ENCODE results near the gene ZNF560.
A peak's percentile ranks its signal among the peaks of the same experiment; 100 is the strongest.

ZNF560 gene

DNA sequence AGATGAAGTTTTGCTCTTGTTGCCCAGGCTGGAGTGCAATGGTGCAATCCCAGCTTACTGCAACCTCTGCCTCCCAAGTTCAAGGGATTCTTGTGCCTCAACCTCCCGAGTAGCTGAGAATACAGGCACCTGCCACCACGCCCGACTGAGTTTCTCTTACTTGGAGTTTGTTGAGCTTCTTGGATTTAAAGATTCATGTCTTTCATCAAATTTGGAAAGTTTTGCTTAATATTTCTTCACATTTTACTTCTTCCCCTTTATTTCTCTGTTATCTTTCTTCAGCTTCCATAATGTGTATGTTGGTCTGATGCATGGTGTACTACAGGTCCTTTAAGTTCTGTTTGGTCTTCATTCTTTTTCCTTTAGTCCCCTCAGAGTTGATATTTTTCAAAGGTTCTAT is 8.9 kb upstream of the ZNF560 start:
- Histone ChIP-seq H3K27me3 (ENCODE audit: low read depth, low read length) (no peaks in the 10 kb centered on the region), H3K9me3 (ENCODE audit: control insufficient read depth in 1 of 2, low read length in 2 of 2) (peaks cover 0 to 42% of the 10 kb centered on the region in 2 donors), H3K36me3 (ENCODE audit: control insufficient read depth in 1 of 2, insufficient read depth in 2 of 2, low read length in 2 of 2) (peaks cover 0 to 7% of the 10 kb centered on the region in 2 donors), H3K27ac (ENCODE audit: low read length) (no peak overlapping the region), H3K4me1 (ENCODE audit: control insufficient read depth in 1 of 2, insufficient read depth in 2 of 2, low read length in 2 of 2) (no peaks in the 10 kb centered on the region), H3K4me3 (ENCODE audit: low read depth in 1 of 2, low read length in 2 of 2) (peak overlapping the region in 1 of 2 donors; percentile 40)

DNA sequence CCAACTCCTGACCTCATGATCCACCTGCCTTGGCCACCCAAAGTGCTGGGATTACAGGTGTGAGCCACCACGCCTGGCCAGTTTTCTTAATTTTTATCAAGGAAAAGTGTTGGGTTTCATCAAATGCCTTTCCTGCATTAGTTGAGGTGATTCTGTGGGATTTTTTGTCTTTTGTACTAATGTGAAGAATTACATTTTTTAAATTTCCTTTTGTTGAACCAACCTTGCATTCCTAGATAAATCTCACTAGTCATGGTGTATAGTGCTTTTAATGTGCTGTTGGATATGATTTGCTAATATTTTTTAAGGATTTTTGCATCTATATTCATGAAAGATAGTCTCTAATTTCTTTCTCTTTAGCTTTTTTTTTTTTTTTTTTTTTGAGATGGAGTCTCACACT is 2.4 kb upstream of the ZNF560 start:
- Histone ChIP-seq H3K27me3 (ENCODE audit: low read depth, low read length) (no peaks in the 10 kb centered on the region), H3K27ac (ENCODE audit: low read length) (no peak overlapping the region), H3K36me3 (ENCODE audit: control insufficient read depth in 1 of 2, insufficient read depth in 2 of 2, low read length in 2 of 2) (no peaks in the 10 kb centered on the region), H3K4me3 (ENCODE audit: low read depth in 1 of 2, low read length in 2 of 2) (no peak overlapping the region), H3K9me3 (ENCODE audit: control insufficient read depth in 1 of 2, low read length in 2 of 2) (peaks cover 13 to 58% of the 10 kb centered on the region in 2 donors), H3K4me1 (ENCODE audit: control insufficient read depth in 1 of 2, insufficient read depth in 2 of 2, low read length in 2 of 2) (no peaks in the 10 kb centered on the region)

DNA sequence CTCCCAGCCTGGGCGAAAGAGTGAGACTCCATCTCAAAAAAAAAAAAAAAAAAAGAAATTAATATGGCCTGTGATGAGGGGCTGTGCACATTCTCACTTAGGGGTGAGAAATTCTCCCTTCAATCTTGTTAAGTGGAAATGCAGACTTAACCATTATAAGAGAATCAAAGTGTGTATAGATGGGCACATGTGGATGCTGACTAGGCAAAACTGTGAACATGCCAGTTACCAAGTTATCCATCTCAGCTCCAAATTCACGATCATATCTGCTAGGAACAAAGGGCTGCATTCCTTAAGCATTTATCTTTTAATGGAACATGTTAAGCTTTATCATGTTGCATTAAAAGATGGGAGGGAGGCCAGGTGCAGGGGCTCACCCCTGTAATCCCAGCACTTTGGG is 4.3 kb downstream of the ZNF560 start:
- H3K27me3 ChIP-seq (ENCODE audit: low read depth, low read length), result no peaks in the 10 kb centered on the region
- peaks cover 8 to 35% of the 10 kb centered on the region in 2 donors for H3K9me3 ChIP-seq (ENCODE audit: control insufficient read depth in 1 of 2, low read length in 2 of 2)
- no peak overlapping the region for H3K27ac ChIP-seq (ENCODE audit: low read length)

DNA sequence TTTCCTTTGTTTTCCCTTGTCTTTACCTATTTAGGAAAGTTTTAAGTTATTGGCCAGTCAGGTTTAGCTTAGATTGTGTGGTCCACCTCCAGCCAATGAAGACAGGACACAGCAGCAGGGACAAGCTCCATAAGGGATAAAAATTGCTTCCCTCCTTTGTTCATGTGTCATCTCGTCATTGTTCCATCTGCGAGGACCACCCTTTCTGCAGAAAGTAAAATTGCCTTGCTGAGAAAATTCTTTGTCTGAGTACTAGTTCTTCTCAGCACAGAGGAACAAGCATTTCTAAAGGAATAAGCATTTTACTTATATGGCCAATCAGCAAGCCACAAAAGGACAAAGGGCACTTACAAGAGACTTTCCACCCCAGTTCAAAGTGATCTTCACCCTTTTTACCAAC is 11.4 kb downstream of the ZNF560 start:
- no peaks in the 10 kb centered on the region for H3K36me3 ChIP-seq (ENCODE audit: control insufficient read depth in 1 of 2, insufficient read depth in 2 of 2, low read length in 2 of 2)
- H3K4me3 ChIP-seq (ENCODE audit: low read depth in 1 of 2, low read length in 2 of 2), result peak overlapping the region in 1 of 2 donors; percentile 39
- no peaks in the 10 kb centered on the region for H3K27me3 ChIP-seq (ENCODE audit: low read depth, low read length)
- H3K4me1 ChIP-seq (ENCODE audit: control insufficient read depth in 1 of 2, insufficient read depth in 2 of 2, low read length in 2 of 2), result no peaks in the 10 kb centered on the region
- peaks cover 12 to 40% of the 10 kb centered on the region in 2 donors for H3K9me3 ChIP-seq (ENCODE audit: control insufficient read depth in 1 of 2, low read length in 2 of 2)
- H3K27ac ChIP-seq (ENCODE audit: low read length), result no peak overlapping the region

More for the DNA sequence above, 4.3 kb downstream of the ZNF560 start:
- no peaks in the 10 kb centered on the region for H3K4me1 ChIP-seq (ENCODE audit: control insufficient read depth in 1 of 2, insufficient read depth in 2 of 2, low read length in 2 of 2)
- no peak overlapping the region for H3K4me3 ChIP-seq (ENCODE audit: low read depth in 1 of 2, low read length in 2 of 2)
- no peaks in the 10 kb centered on the region for H3K36me3 ChIP-seq (ENCODE audit: control insufficient read depth in 1 of 2, insufficient read depth in 2 of 2, low read length in 2 of 2)

DNA sequence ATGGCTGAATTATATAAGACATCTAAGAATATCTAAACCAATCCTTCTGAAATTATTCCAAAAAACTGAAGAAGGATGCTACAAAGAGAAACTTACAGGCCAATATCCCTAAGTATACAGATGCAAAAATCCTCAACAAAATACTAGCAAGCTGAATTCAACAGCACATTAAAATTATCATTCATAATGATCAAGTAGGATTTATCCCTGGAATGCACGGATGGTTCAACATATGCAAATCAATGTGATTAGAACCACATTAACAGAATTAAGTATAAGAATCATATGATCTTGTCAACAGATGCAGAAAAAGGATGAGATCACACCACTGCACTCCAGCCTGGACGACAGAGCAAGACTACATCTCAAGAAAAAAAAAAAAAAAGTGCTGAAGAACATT is 13.3 kb downstream of the ZNF560 start:
- Histone ChIP-seq H3K27ac (ENCODE audit: low read length) (no peak overlapping the region), H3K27me3 (ENCODE audit: low read depth, low read length) (no peaks in the 10 kb centered on the region), H3K4me1 (ENCODE audit: control insufficient read depth in 1 of 2, insufficient read depth in 2 of 2, low read length in 2 of 2) (no peaks in the 10 kb centered on the region), H3K36me3 (ENCODE audit: control insufficient read depth in 1 of 2, insufficient read depth in 2 of 2, low read length in 2 of 2) (no peaks in the 10 kb centered on the region), H3K9me3 (ENCODE audit: control insufficient read depth in 1 of 2, low read length in 2 of 2) (peaks cover 12 to 39% of the 10 kb centered on the region in 2 donors), H3K4me3 (ENCODE audit: low read depth in 1 of 2, low read length in 2 of 2) (peak overlapping the region in 1 of 2 donors; percentile 41)

DNA sequence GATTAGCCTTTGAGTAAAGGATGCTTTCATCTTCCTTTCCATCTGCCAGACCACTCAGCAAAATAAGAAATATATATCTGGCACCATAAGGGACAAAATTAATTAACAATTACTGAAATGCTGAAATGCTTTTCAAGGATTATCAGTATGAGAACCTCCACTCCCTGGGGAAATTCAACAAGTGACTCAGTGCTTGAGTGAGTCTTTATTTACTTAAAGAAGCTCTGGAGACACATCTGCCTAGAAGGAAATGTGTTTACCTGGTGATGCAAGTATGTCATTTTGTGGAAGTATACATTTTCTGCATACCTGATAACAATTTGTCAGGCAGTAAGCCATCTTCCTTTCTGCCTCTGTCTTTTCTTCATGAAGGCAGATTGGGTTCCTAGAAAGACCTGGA is 23.4 kb downstream of the ZNF560 start:
- Histone ChIP-seq H3K36me3 (ENCODE audit: control insufficient read depth in 1 of 2, insufficient read depth in 2 of 2, low read length in 2 of 2) (no peaks in the 10 kb centered on the region), H3K27ac (ENCODE audit: low read length) (no peak overlapping the region), H3K4me3 (ENCODE audit: low read depth in 1 of 2, low read length in 2 of 2) (no peak overlapping the region), H3K27me3 (ENCODE audit: low read depth, low read length) (no peaks in the 10 kb centered on the region), H3K9me3 (ENCODE audit: control insufficient read depth in 1 of 2, low read length in 2 of 2) (peaks cover 4 to 35% of the 10 kb centered on the region in 2 donors), H3K4me1 (ENCODE audit: control insufficient read depth in 1 of 2, insufficient read depth in 2 of 2, low read length in 2 of 2) (no peaks in the 10 kb centered on the region)

DNA sequence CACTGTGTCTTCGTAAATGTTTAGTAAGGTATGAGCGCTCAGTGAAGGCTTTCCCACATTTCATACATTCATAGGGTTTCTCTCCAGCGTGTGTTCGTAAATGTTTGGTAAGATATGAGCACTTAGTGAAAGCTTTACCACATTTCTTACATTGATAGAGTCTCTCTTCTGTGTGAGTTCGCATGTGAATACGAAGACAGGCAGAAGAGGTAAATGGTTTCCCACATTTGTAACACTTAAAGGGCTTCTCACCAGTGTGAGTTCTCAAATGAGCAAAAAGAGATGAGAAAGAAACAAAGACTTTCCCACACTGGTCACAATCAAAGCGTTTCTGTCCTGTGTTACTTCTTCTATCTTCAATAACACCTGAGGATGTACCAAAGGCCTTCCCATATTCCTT is 31.3 kb downstream of the ZNF560 start:
- Histone ChIP-seq H3K4me3 (ENCODE audit: low read depth in 1 of 2, low read length in 2 of 2) (peak overlapping the region in 1 of 2 donors; percentile 5), H3K27ac (ENCODE audit: low read length) (no peak overlapping the region), H3K36me3 (ENCODE audit: control insufficient read depth in 1 of 2, insufficient read depth in 2 of 2, low read length in 2 of 2) (peaks cover 0 to 2% of the 10 kb centered on the region in 2 donors), H3K27me3 (ENCODE audit: low read depth, low read length) (no peaks in the 10 kb centered on the region), H3K4me1 (ENCODE audit: control insufficient read depth in 1 of 2, insufficient read depth in 2 of 2, low read length in 2 of 2) (no peaks in the 10 kb centered on the region), H3K9me3 (ENCODE audit: control insufficient read depth in 1 of 2, low read length in 2 of 2) (peaks cover 0 to 62% of the 10 kb centered on the region in 2 donors)

DNA sequence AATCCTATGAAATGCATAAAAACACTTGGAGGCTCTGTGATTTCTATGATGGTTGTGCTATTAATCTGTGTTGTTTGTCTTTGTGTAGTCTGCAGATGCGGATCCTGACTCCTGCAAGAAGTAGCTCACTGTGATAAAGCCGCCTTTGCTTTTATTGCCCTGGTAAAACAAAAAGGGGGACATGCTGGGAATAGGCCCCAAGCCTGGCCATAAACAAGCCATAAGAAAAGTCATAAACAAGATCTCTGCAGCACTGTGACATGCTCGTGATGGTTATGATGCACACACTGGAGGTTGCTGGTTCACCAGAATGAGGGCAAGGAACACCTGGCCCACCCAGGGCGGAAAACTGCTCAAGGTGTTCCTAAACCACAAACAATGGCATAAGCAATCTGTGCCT is 36.5 kb downstream of the ZNF560 start:
- no peaks in the 10 kb centered on the region for H3K4me1 ChIP-seq (ENCODE audit: control insufficient read depth in 1 of 2, insufficient read depth in 2 of 2, low read length in 2 of 2)
- peaks cover 0 to 72% of the 10 kb centered on the region in 2 donors for H3K9me3 ChIP-seq (ENCODE audit: control insufficient read depth in 1 of 2, low read length in 2 of 2)
- peaks cover 0 to 13% of the 10 kb centered on the region in 2 donors for H3K36me3 ChIP-seq (ENCODE audit: control insufficient read depth in 1 of 2, insufficient read depth in 2 of 2, low read length in 2 of 2)
- peak overlapping the region in 1 of 2 donors; percentile 40 for H3K4me3 ChIP-seq (ENCODE audit: low read depth in 1 of 2, low read length in 2 of 2)
- no peaks in the 10 kb centered on the region for H3K27me3 ChIP-seq (ENCODE audit: low read depth, low read length)
- no peak overlapping the region for H3K27ac ChIP-seq (ENCODE audit: low read length)

DNA sequence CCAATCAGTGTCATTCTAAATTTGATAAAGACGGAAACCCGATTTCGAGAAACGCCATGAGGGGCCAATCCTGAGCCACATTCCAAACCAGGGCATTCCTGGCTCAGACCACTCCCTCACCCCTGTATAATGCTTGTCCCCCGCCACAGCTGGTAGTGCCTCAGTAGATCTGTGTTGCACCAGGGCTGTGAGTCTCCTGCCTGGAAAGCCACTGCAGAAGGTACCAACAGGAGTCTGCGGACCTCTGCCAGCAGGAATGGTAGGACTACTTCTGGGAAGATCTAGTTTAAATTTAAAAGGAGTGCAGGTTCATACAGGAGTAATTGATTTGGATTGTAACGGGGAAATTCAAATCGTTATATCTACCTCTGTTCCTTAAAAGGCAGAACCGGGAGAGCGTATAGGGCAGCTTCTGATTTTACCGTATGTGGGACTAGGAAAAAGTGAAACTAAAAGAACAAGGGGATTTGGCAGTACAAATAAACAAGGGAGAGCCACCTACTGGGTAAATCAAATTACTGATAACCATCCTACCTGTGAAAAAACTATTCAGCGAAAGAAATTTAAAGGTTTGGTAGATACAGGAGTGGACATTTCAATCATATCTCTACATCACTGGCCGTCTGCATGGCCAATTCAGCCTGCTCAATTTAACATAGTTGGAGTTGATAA is 42.3 kb downstream of the ZNF560 start:
- H3K4me3 ChIP-seq (ENCODE audit: low read depth in 1 of 2, low read length in 2 of 2), result peak overlapping the region in 1 of 2 donors; percentile 36

DNA sequence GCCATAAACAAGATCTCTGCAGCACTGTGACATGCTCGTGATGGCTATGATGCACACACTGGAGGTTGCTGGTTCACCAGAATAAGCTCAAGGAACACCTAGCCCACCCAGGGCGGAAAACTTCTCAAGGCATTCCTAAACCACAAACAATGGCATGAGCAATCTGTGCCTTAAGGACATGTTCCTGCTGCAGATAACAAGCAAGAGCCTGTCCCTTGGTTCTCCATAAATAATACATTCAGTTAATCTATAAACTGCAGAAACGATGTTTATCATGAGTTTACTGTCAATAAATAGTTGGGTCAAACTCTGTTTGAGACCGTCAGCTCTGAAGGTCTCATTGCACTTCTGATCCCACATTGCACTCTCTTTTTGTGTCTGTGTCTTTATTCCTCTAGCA is 44.5 kb downstream of the ZNF560 start:
- H3K9me3 ChIP-seq (ENCODE audit: control insufficient read depth in 1 of 2, low read length in 2 of 2), result peaks cover 9 to 65% of the 10 kb centered on the region in 2 donors
- peak overlapping the region; percentile 17 to 36 for H3K4me3 ChIP-seq (ENCODE audit: low read depth in 1 of 2, low read length in 2 of 2)
- no peaks in the 10 kb centered on the region for H3K4me1 ChIP-seq (ENCODE audit: control insufficient read depth in 1 of 2, insufficient read depth in 2 of 2, low read length in 2 of 2)
- H3K27ac ChIP-seq (ENCODE audit: low read length), result no peak overlapping the region
- no peaks in the 10 kb centered on the region for H3K36me3 ChIP-seq (ENCODE audit: control insufficient read depth in 1 of 2, insufficient read depth in 2 of 2, low read length in 2 of 2)
- H3K27me3 ChIP-seq (ENCODE audit: low read depth, low read length), result no peaks in the 10 kb centered on the region

More for the DNA sequence above, 42.3 kb downstream of the ZNF560 start:
- no peak overlapping the region for H3K27ac ChIP-seq (ENCODE audit: low read length)
- H3K9me3 ChIP-seq (ENCODE audit: control insufficient read depth in 1 of 2, low read length in 2 of 2), result peaks cover 9 to 75% of the 10 kb centered on the region in 2 donors
- H3K27me3 ChIP-seq (ENCODE audit: low read depth, low read length), result no peaks in the 10 kb centered on the region
- peaks cover 0 to 8% of the 10 kb centered on the region in 2 donors for H3K36me3 ChIP-seq (ENCODE audit: control insufficient read depth in 1 of 2, insufficient read depth in 2 of 2, low read length in 2 of 2)
- no peaks in the 10 kb centered on the region for H3K4me1 ChIP-seq (ENCODE audit: control insufficient read depth in 1 of 2, insufficient read depth in 2 of 2, low read length in 2 of 2)

DNA sequence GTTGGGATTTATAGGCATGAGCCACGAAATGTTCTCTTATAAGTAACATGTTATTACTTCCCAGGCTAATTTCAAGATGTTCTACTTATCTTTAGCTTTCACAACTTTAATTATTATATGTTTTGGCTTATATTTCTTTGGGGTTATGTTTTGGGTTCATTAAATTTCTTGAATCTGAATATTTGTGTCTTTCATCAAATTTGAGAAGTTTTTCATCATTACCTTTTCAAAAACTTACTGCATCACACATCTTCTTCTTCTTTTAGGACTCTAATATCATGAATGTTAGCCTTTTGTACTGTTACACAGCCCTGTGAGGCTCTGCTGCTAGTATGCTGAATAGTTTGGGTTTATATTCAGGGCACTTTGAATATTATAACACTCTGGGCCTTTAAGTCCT is 53.4 kb downstream of the ZNF560 start:
- H3K27me3 ChIP-seq (ENCODE audit: low read depth, low read length), result no peaks in the 10 kb centered on the region
- H3K4me3 ChIP-seq (ENCODE audit: low read depth in 1 of 2, low read length in 2 of 2), result peak overlapping the region in 1 of 2 donors; percentile 32
- peaks cover 0 to 18% of the 10 kb centered on the region in 2 donors for H3K36me3 ChIP-seq (ENCODE audit: control insufficient read depth in 1 of 2, insufficient read depth in 2 of 2, low read length in 2 of 2)
- H3K4me1 ChIP-seq (ENCODE audit: control insufficient read depth in 1 of 2, insufficient read depth in 2 of 2, low read length in 2 of 2), result no peaks in the 10 kb centered on the region
- no peak overlapping the region for H3K27ac ChIP-seq (ENCODE audit: low read length)
- peaks cover 14 to 55% of the 10 kb centered on the region in 2 donors for H3K9me3 ChIP-seq (ENCODE audit: control insufficient read depth in 1 of 2, low read length in 2 of 2)

DNA sequence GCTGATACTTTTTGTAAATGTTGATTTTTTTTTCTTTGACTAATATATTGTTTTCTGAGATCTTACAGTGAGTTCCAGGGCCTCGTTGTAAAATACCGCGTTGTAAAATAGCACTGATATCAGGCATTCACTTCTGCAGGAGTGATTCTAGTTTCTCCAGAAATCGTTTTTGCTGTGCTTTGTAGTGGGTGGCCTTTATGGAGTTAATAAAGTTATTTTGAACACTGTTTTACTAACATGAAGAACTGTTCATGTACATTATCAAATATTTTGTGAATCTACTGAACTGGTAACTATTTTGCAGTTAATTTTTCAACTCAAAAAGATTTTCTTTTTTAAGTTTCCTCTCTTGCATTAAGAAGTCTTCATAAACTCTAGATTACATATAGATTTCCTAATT is 62.1 kb downstream of the ZNF560 start:
- Histone ChIP-seq H3K36me3 (ENCODE audit: control insufficient read depth in 1 of 2, insufficient read depth in 2 of 2, low read length in 2 of 2) (peaks cover 10 to 18% of the 10 kb centered on the region in 2 donors), H3K9me3 (ENCODE audit: control insufficient read depth in 1 of 2, low read length in 2 of 2) (no peaks in the 10 kb centered on the region), H3K27me3 (ENCODE audit: low read depth, low read length) (no peaks in the 10 kb centered on the region), H3K4me1 (ENCODE audit: control insufficient read depth in 1 of 2, insufficient read depth in 2 of 2, low read length in 2 of 2) (peaks cover 8 to 22% of the 10 kb centered on the region in 2 donors), H3K27ac (ENCODE audit: low read length) (no peak overlapping the region), H3K4me3 (ENCODE audit: low read depth in 1 of 2, low read length in 2 of 2) (peak overlapping the region; percentile 84 to 92)

Data from muscle layer of duodenum (tissue), 2 donors.